ENCODE results near the gene LIG4. TPM values are rescaled to one million over a fixed set of nuclear protein-coding genes. Genes with fewer than 3 reads are reported as not detected.

The LIG4 gene
- total RNA-seq, 1 experiment from 2014 or later, result 4.3 TPM

DNA sequence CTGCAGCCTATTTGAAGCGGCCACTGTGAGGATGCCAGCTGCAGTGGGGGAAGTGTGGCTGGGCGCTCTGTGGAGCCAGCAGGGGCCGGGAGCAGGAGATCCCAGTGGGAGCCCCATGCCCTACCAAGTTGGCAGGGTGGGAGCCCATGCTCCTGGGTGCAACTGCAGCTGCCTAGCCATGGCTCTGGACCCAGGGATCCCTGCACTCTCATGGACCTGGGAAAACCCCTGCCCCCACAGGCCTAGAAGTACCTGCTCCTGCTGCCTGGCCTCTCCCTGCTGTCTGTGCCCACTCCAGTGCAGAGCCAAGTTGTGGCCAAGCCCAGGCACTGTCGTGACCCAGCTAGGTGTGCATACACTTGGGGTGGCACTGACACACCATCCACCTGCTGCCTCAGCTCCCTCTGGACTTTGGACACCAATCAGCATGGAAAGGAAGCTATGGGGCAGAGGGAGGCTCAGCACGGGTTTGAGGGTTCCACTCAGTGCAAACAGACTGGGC is 20.9 kb downstream of the LIG4 start:
- no peak for DNase-seq (ENCODE audit: low spot score)

DNA sequence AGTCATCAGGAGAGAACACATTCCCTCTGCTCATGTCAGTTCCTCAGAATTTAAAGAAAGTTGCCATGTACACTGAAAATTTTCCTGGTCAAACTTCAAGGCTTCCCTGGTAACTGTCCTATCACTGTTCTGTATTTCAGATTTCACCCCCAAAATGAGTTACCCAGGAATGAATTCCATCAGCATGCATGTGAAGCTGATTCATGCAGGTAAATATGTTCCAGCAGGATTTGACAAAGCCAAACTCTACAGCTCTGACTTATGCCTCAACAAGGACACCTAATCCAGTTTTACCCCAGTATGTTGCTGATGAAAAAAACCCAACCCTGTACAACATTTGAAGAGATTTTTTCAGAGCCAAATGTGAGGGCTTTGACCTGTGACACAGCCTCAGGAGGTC is 21.5 kb downstream of the LIG4 start:
- no peak for DNase-seq (ENCODE audit: low spot score)

DNA sequence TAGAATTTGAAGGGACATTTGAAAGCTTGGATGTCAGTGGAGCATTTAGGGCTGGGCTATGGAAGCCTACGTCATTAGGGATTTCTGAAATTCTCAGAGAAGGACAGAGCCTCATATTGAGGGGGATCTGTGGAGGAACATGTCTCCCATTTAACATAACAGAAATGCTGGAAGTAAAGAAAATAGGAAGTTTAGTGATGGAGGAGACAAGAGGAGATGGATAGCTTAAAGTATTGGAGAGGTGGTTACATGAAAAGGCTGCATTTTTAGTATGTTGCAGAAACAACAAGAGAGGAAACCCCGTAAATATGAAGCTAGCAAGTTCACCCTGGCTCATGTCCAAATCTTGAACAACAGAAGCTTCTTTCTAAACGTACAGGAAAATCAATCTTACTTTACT is 24.4 kb downstream of the LIG4 start:
- no peak for DNase-seq (ENCODE audit: low spot score)

DNA sequence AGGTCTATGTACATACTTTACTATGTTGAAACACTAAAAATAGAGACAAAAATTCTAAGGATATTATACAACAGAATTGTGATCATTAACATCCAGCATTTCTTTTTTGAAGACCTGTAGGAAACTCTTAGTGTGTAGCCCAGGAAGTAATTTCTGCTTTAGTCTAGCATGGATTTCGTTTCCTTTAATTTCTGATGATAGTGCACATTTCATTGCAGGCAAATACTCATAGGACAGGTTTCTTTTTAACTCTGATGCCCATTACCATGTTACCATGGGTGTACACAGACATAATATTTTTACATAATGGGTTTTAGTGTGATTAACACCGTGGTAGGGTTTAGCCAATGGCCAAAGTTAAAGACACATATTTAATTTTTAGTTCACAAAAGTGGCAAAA is 27.1 kb downstream of the LIG4 start:
- DNase-seq (ENCODE audit: low spot score), result no peak

DNA sequence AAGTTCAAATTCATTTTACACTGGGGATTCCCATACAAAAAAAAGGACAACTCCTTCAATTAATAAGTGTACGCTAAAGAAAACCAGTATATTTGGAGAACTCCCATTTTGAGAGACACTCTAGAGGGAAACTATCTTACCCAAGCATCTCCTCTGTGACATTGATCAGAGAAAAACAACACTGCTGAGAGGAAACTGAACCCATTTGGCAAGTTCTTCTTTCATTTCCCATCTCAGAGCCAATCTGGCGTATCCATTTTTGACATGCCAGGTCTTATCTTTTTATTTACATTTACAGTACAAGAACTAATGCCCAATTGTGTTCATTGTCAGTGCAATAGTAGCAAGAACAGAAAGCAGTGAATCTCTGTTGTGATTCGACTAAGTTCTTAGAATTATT is 30.1 kb downstream of the LIG4 start:
- no peak for DNase-seq (ENCODE audit: low spot score)

DNA sequence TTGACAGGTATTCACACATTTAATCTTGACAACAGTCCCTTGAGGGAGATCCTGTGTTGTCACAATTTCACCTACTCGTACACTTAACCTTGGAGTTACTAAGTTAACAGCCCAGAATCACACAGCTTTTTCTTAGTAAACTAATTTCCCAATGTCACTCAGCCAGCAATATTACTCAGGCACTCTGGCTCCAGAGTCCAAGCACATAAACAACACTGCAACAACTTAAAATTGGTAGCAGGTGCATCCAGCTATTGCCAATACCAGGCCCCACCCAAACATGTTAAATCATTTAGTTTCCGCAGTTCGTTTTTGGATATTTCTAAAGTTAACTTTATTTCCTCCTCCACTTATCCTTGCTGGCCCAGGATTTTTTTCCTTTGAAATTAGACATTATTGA is 32.7 kb downstream of the LIG4 start:
- DNase-seq (ENCODE audit: low spot score), result no peak

DNA sequence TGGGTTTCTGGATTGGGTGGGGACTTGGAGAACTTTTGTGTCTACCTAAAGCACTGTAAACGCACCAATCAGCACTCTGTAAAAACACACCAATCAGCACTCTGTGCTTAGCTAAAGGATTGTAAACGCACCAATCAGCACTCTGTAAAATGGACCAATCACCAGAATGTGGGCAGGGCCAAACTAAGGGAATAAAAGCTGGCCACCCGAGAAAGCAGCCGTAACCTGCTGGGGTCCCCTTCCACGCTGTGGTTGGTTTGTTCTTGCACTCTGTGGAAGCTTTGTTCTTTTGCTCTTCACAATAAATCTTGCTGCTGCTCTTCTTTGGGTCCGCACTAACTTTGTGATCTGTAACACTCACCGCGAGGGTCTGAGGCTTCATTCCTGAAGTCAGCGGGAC is 37.3 kb downstream of the LIG4 start:
- DNase-seq (ENCODE audit: low spot score), result no peak

DNA sequence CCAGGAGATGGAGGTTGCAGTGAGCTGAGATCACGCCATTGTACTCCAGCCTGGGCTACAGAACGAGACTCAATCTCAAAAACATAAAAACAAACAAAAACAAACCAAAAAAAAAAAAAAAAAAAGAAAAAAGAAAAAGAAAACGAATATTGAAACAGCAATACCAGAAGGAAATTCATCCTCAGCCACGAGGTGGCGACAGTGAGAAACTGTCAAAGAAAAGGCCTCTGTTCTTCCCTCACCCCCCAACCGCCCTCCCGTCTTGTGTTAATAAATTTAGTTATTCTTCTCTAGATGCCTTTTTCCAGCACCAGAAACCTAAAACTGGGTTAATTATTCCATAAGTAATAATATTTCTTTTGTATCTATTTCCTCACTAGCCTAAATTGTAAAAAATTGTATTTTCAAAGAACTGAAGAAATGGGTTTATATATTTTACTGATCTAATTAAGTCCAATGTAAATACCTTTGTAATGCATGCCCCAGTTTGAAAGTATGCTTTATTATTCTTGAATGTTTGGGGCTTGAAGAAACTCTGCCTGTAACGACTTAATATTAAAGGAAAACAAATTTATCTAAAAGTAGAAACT is 38.6 kb downstream of the LIG4 start:
- DNase-seq (ENCODE audit: low spot score), result peak; percentile 62

DNA sequence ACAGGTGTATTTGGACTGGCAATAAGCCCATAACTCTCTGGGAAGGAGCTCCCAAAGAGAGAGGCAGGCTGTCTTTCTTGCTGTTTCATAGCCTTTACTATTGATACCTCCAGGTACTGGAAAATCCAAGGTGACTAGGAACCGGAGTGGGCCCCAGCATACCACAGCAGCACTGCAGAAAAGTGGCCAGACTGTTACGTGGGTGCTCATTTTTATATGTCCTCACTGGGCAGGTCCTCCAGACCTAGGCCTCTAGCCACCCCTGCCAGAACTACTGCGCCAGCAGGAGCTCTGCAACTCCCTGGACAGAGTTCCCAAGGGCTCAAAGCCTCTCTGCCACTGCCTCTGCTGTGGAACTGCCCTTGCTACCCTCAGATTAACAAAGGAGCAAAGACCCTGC is 46.4 kb downstream of the LIG4 start:
- no peak for DNase-seq (ENCODE audit: low spot score)

DNA sequence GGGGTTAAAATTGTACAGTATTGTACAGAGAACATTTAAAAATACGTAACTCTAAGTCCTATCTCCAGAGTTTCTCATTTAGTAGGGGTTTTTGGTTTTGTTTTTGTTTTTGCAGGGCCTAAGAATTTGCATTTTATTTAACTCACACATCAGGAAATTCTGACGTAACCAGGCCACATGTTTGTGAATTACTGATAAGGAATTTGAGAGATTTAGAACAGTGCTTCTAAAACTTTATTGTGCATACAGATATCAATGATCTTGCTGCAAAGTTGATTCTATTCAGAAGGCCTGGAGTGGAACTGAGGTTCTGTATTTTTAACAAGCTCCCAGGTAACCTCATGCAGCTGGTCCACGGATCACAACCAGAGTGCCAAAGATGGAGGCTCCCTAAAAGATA is 49.3 kb downstream of the LIG4 start:
- DNase-seq (ENCODE audit: low spot score), result no peak

DNA sequence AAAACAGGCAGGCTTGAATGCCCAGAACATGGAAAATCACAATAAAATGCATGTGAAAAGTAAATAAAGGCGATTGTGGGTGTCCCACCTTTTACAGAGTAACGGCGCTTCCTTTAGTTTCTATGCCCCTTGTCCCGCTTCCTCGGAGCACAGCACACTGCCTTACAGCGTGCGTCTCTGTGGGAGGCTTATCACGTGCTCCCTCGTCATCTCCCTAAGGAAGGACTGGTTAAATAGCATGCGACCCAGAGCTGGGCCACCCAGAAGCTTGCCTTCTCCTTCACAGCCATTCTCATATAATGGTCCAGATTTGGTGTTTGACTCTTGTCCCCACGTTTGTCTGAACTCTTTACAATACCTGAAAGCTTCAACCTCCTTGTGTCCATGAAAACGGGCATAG is 56.6 kb downstream of the LIG4 start:
- DNase-seq (ENCODE audit: low spot score), result no peak

Other genes with a start within 250 kb of the LIG4 start
- 3.6 and 5.1 TPM in 2 replicates for gene ABHD13, start 2.9 kb upstream of the LIG4 start, total RNA-seq (2014; rRNA removed; shearing (Covaris generic))
- gene TNFSF13B, start 54.2 kb upstream of the LIG4 start, total RNA-seq (2014; rRNA removed; shearing (Covaris generic)), result 0.08 and 0.15 TPM in 2 replicates